ENCODE measurements around the gene MSMP. TPM values are rescaled to one million over a fixed set of nuclear protein-coding genes. Genes with fewer than 3 reads are reported as not detected.

MSMP gene
- total and polyA plus RNA-seq, 9 of the 15 experiments (the other 6 are each of a cell fraction or from before 2014, with no cell fraction given) = 0.60 TPM; not detected in 8

DNA sequence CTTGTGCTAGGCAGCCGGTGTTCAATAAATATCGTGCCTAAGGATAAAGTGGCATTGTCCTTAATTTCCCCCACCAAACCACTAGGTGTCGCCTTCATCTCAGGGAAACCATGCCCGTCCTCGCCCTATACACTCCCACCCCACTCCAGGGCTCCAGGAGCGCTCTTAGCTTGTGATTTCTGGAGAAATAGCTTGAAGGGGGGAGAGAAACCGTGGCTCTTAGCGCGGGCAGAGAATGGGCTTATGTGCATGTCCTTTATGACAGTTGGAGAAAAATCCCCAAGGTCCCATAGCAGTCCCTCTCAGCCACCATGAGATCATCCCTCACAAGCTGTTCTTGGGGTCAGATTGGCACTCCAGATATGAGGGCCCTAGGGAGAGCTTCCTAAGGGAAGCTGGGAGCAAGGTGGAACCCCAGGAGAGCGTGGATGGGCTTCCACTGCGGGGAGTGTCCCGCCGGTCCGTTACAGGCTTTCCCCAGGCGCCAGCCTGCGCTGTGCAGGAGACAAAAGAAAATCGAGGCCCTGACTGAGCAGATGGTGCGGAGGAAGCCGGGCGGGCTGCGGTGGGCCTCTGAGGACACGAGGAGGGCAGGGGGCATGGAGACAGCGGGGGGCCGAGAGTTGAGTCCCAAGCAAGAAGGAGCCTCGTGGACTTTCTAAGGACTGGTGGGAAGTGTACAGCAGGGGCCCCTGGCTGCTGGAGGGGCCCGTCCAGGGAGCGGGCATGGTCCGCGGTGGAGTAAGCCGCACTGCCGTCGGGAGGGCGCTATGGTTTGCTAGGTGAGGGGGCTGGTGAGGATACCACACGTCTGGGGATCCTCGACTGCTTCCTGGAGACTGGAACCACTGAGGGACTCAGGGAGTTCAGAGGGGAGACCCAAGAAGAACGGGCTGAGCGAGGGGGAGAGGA lies 36.6 kb upstream of the MSMP start (continued):
- TF ChIP-seq JUND (IDR thresholded peaks at IDR 0.05; ENCODE audit: borderline replicate concordance, low read depth, low read length) = 0 out of 2 replicates have a peak, but pooled peaks have one; percentile 19
- TF ChIP-seq JUND (tag; IDR thresholded peaks at IDR 0.05; ENCODE audit: borderline replicate concordance, low read depth, low read length) = no peak
- TF ChIP-seq L3MBTL2 (IDR thresholded peaks at IDR 0.05) = no peak
- peak; percentile 64 for TF ChIP-seq SMC3 (conservative IDR thresholded peaks at IDR 0.05; ENCODE audit: insufficient read depth, low read depth, low read length)
- TF ChIP-seq CC2D1A (IDR thresholded peaks at IDR 0.05) = peak; percentile 69; the same call in 1 of the 2 replicates
- peak; percentile 38; the same call in 1 of the 2 replicates for TF ChIP-seq RB1 (IDR thresholded peaks at IDR 0.05; ENCODE audit: low read depth)
- TF ChIP-seq, protein P1, sequence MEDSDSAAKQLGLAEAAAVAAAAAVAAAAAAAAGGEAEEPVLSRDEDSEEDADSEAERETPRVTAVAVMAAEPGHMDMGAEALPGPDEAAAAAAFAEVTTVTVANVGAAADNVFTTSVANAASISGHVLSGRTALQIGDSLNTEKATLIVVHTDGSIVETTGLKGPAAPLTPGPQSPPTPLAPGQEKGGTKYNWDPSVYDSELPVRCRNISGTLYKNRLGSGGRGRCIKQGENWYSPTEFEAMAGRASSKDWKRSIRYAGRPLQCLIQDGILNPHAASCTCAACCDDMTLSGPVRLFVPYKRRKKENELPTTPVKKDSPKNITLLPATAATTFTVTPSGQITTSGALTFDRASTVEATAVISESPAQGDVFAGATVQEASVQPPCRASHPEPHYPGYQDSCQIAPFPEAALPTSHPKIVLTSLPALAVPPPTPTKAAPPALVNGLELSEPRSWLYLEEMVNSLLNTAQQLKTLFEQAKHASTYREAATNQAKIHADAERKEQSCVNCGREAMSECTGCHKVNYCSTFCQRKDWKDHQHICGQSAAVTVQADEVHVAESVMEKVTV (CRISPR knock-in tag; IDR thresholded peaks at IDR 0.05) = peak; percentile 35; the same call in 1 of the 2 replicates

DNA sequence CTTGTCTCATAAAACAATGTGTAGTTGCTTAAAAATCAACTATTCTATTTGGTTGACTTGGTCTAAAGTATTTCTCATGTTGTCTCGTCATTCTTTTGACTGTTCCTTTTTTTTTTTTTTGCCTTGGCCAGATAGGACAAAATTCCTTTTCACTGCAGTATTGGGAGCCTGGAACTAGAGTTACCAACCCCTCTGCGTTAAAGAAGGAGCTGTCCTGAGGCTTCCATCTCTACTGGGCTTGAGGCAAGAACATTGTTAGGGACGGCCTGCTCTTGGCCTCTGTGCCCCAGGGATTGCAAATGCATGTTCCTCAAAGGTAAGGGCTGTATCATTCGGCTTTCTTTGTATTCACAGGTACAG lies 35.9 kb upstream of the MSMP start:
- 0 out of 3 replicates have a peak overlapping the region, but pooled peaks have one; percentile 37 for H3K27ac ChIP-seq (ENCODE audit: extremely low read depth, low read depth, low read length)

More for the DNA sequence above, 35.9 kb upstream of the MSMP start:
- no peak overlapping the region for H3K9ac ChIP-seq (ENCODE audit: insufficient read depth in 1 of 2, low read depth in 2 of 2, low read length in 2 of 2)
- peaks cover 24% of the 10 kb centered on the region; the same call in 2 of the 3 replicates for H3K36me3 ChIP-seq (ENCODE audit: control insufficient read depth, insufficient read depth, low read length)
- peaks cover 6% of the 10 kb centered on the region in 2 experiments; a peak in 4 of 5 replicates for H3K4me1 ChIP-seq (replicated peaks in 1 of 2; ENCODE audit: control insufficient read depth in 2 of 2, insufficient read depth in 2 of 2, low read length in 2 of 2)
- no peak for DNase-seq (ENCODE audit: extremely low read depth in 1 of 4, low spot score in 3 of 4)
- WGBS (ENCODE audit: insufficient coverage, low coverage, missing lambda C conversion rate) = 25% methylated on average over 4 of the region's 4 CpGs
- H3K4me2 ChIP-seq (ENCODE audit: insufficient read depth, low read length) = no peak overlapping the region
- intact Hi-C loops (cut with micrococcal nuclease) (loop anchor here (1.0 kb wide), 3 partner anchors 23 to 92 kb away; no protein-coding TSS in a partner anchor), in situ Hi-C loops (cut with MboI) (loop anchor here (10.0 kb wide), 1 partner anchor 95 kb away; no protein-coding TSS in a partner anchor)
- no peak for FAIRE-seq
- no peaks in the 10 kb centered on the region for H3K9me1 ChIP-seq (ENCODE audit: control insufficient read depth, insufficient read depth, low read length)
- CTCF ChIA-PET (ENCODE audit: low intra/inter-chr PET ratio) = interaction anchor here (0.7 to 2.8 kb wide), 4 partner anchors 24 to 308 kb away, joined by 3 to 28 read pairs (median 10); no protein-coding TSS in a partner anchor
- no peak overlapping the region for H3K4me3 ChIP-seq
- no peaks in the 10 kb centered on the region for H3K79me2 ChIP-seq (ENCODE audit: control insufficient read depth, insufficient read depth, low read length)
- POLR2A ChIA-PET = interaction anchor here (0.6 to 1.5 kb wide), 5 partner anchors 27 to 133 kb away, joined by 3 to 4 read pairs (median 3); no protein-coding TSS in a partner anchor
- BruUV-seq (replicated peaks) = no TSS peak
- H3K9me3 ChIP-seq (replicated peaks; ENCODE audit: control insufficient read depth, insufficient read depth, low read depth, low read length) = no peaks in the 10 kb centered on the region
- no peak for TF ChIP-seq NCOR1 (IDR thresholded peaks at IDR 0.05)
- peak; percentile 33 for ATAC-seq
- no peaks in the 10 kb centered on the region for H3K27me3 ChIP-seq (ENCODE audit: control insufficient read depth in 2 of 2, insufficient read depth in 2 of 2, low read length in 2 of 2)
- H4K20me1 ChIP-seq (replicated peaks; ENCODE audit: control insufficient read depth, insufficient read depth, low read length) = no peaks in the 10 kb centered on the region
- H2AFZ ChIP-seq (ENCODE audit: low read depth, low read length) = no peak overlapping the region

All from K562 (cell line).